IMR-90 (cell line): ENCODE data around the gene PIP4K2B. TPM values are rescaled to one million over a fixed set of nuclear protein-coding genes. Genes with fewer than 3 reads are reported as not detected.

Source experiments
- ATAC-seq: fragments of 200-7000 bp; cut with Tn5 transposase; 2 replicates; pipeline ENCODE4 v1.9.1; 2020; ENCODE audit warnings: low read depth, mild to moderate bottlenecking, moderate library complexity
- BruUV-seq: library from RNA; stranded (reverse); fragments of 400-500 nt; replicated peaks from 2 replicates; lab custom pipeline; 2021; lab: Mats Ljungman, UMichigan
- CTCF ChIA-PET: fragments of 300-600 bp; formaldehyde crosslinking; extraction: SDS; loops from one replicate; lab custom pipeline; 2021; ENCODE audit warnings: antibody characterized with exemption; lab: Yijun Ruan, JAX
- POLR2A ChIA-PET: fragments of 300-600 bp; sonication (Branson Sonifier 250); formaldehyde crosslinking; loops from one replicate; lab custom pipeline; 2022; ENCODE audit warnings: antibody characterized with exemption; ENCODE audit not compliant: unreplicated experiment; lab: Charles Lee
- DNase-seq: peaks from one replicate; pipeline ENCODE4 v3.0.0; 2013
- H2AFZ ChIP-seq: replicated peaks from 2 replicates; pipeline ENCODE3; 2013; ENCODE audit warnings: low read length, mild to moderate bottlenecking; ENCODE audit not compliant: poor library complexity
- H2AK5ac ChIP-seq: 2 replicates; pipeline ENCODE4 v1.6.1; 2013; ENCODE audit warnings: low read depth, low read length, inconsistent platforms
- H2AK9ac ChIP-seq: replicated peaks from 2 replicates; pipeline ENCODE3; 2013; ENCODE audit warnings: mild to moderate bottlenecking, low read depth, low read length, moderate library complexity; ENCODE audit not compliant: poor library complexity
- H2BK120ac ChIP-seq: 2 replicates; pipeline ENCODE4 v1.6.1; 2013; ENCODE audit warnings: low read depth, low read length, inconsistent platforms
- H2BK15ac ChIP-seq: 3 replicates; pipeline ENCODE4 v1.6.1; 2013; ENCODE audit warnings: low read depth, low read length, inconsistent platforms
- H2BK20ac ChIP-seq: 2 replicates; pipeline ENCODE4 v1.6.1; 2013; ENCODE audit warnings: low read depth, mild to moderate bottlenecking, inconsistent platforms, low read length, moderate library complexity
- H2BK5ac ChIP-seq: 2 replicates; pipeline ENCODE4 v1.6.1; 2013; ENCODE audit warnings: mild to moderate bottlenecking, low read depth, low read length, inconsistent platforms; ENCODE audit not compliant: poor library complexity, severe bottlenecking
- H3K14ac ChIP-seq: replicated peaks from 2 replicates; pipeline ENCODE4 v1.6.1; 2013; ENCODE audit warnings: low read depth, low read length, inconsistent platforms
- H3K18ac ChIP-seq: 2 replicates; pipeline ENCODE4 v1.6.1; 2013; ENCODE audit warnings: low read depth, low read length, control low read depth
- H3K23ac ChIP-seq: 2 replicates; pipeline ENCODE4 v1.6.1; 2013; ENCODE audit warnings: low read depth, low read length, inconsistent platforms
- H3K27ac ChIP-seq: 2 replicates; pipeline ENCODE4 v1.5.1; 2013; ENCODE audit warnings: mild to moderate bottlenecking, control low read depth, low read length; ENCODE audit not compliant: insufficient read depth
- H3K27me3 ChIP-seq: 2 replicates; pipeline ENCODE4 v1.6.1; 2013; ENCODE audit warnings: low read length; ENCODE audit not compliant: control insufficient read depth, insufficient read depth
- H3K36me3 ChIP-seq: 2 replicates; pipeline ENCODE4 v1.6.1; 2013; ENCODE audit warnings: low read length, mixed read lengths; ENCODE audit not compliant: control insufficient read depth, insufficient read depth
- H3K4ac ChIP-seq: 2 replicates; pipeline ENCODE4 v1.6.1; 2013; ENCODE audit warnings: low read depth, low read length, inconsistent platforms
- H3K4me1 ChIP-seq: 2 replicates; pipeline ENCODE4 v1.6.1; 2013; ENCODE audit warnings: low read length, mixed read lengths; ENCODE audit not compliant: control insufficient read depth, insufficient read depth
- H3K4me2 ChIP-seq: 2 replicates; pipeline ENCODE4 v1.6.1; 2013; ENCODE audit warnings: low read depth, mild to moderate bottlenecking, control low read depth, low read length, moderate library complexity
- H3K4me3 ChIP-seq: 2 replicates; pipeline ENCODE4 v1.5.1; 2013; ENCODE audit warnings: low read depth, mild to moderate bottlenecking, control low read depth, low read length, moderate library complexity; ENCODE audit not compliant: insufficient read depth
- H3K56ac ChIP-seq: 2 replicates; pipeline ENCODE4 v1.6.1; 2013; ENCODE audit warnings: low read length, inconsistent platforms; ENCODE audit not compliant: insufficient read depth; ENCODE audit errors: extremely low read depth
- H3K79me1 ChIP-seq, 2 experiments: 2 replicates each; pipeline ENCODE4 v1.6.1; 2013; ENCODE audit warnings: low read length in 2 of 2, inconsistent platforms in 1 of 2, low read depth in 1 of 2
- H3K9ac ChIP-seq: 2 replicates; pipeline ENCODE4 v1.6.1; 2013; ENCODE audit warnings: low read depth, low read length, control low read depth
- H3K9me1 ChIP-seq: 2 replicates; pipeline ENCODE4 v1.6.1; 2013; ENCODE audit warnings: low read length, inconsistent platforms; ENCODE audit not compliant: insufficient read depth
- H3K9me3 ChIP-seq: 2 replicates; pipeline ENCODE4 v1.6.1; 2013; ENCODE audit warnings: low read length; ENCODE audit not compliant: control insufficient read depth, insufficient read depth
- H4K20me1 ChIP-seq: 2 replicates; pipeline ENCODE4 v1.6.1; 2013; ENCODE audit warnings: low read length, inconsistent platforms; ENCODE audit not compliant: insufficient read depth
- H4K5ac ChIP-seq: 2 replicates; pipeline ENCODE4 v1.6.1; 2013; ENCODE audit warnings: mild to moderate bottlenecking, low read depth, low read length, control low read depth
- H4K8ac ChIP-seq, 2 experiments: 2 replicates each; pipeline ENCODE4 v1.6.1; 2013; ENCODE audit warnings: low read depth in 2 of 2, low read length in 2 of 2, control low read depth in 1 of 2, inconsistent platforms in 1 of 2
- H4K91ac ChIP-seq: 2 replicates; pipeline ENCODE4 v1.6.1; 2013; ENCODE audit warnings: low read depth, low read length, inconsistent platforms; ENCODE audit not compliant: insufficient read depth
- BHLHE40 ChIP-seq: fragments of 150-350 bp; IDR thresholded peaks from 2 replicates; pipeline ENCODE4 v1.6.1; 2016; ENCODE audit warnings: mild to moderate bottlenecking, low read depth, low read length
- CEBPB ChIP-seq: IDR thresholded peaks from 2 replicates; pipeline ENCODE4 v1.6.1; 2012; ENCODE audit warnings: low read depth, low read length, improper control_type of control experiment
- CHD1 ChIP-seq: IDR thresholded peaks from 2 replicates; pipeline ENCODE4 v1.6.1; 2012; ENCODE audit warnings: low read depth, low read length, improper control_type of control experiment
- CTCF ChIP-seq: conservative IDR thresholded peaks from 2 replicates; pipeline ENCODE4 v1.5.1; 2012; ENCODE audit warnings: mild to moderate bottlenecking, low read depth, low read length, improper control_type of control experiment
- ELK1 ChIP-seq: fragments of 150-350 bp; IDR thresholded peaks from 2 replicates; pipeline ENCODE4 v1.6.1; 2016; ENCODE audit warnings: low read depth, mild to moderate bottlenecking, low read length, moderate library complexity, borderline replicate concordance
- FOS ChIP-seq: fragments of 150-350 bp; IDR thresholded peaks from 2 replicates; pipeline ENCODE4 v1.6.1; 2016; ENCODE audit warnings: low read depth, low read length
- MAFK ChIP-seq: IDR thresholded peaks from 2 replicates; pipeline ENCODE4 v1.6.1; 2012; ENCODE audit warnings: low read depth, low read length, improper control_type of control experiment
- MAZ ChIP-seq: IDR thresholded peaks from 2 replicates; pipeline ENCODE4 v1.6.1; 2012; ENCODE audit warnings: low read depth, mild to moderate bottlenecking, low read length, improper control_type of control experiment, moderate library complexity, borderline replicate concordance
- MXI1 ChIP-seq: IDR thresholded peaks from 2 replicates; pipeline ENCODE4 v1.6.1; 2012; ENCODE audit warnings: low read depth, mild to moderate bottlenecking, low read length, moderate library complexity, borderline replicate concordance
- NFE2L2 ChIP-seq: fragments of 150-350 bp; IDR thresholded peaks from 2 replicates; pipeline ENCODE4 v1.6.1; 2016; ENCODE audit warnings: low read depth, mild to moderate bottlenecking, low read length
- POLR2A ChIP-seq: IDR thresholded peaks from 2 replicates; pipeline ENCODE4 v1.6.1; 2012; ENCODE audit warnings: mild to moderate bottlenecking, low read depth, low read length
- RAD21 ChIP-seq: IDR thresholded peaks from 2 replicates; pipeline ENCODE4 v1.6.1; 2012; ENCODE audit warnings: low read length, improper control_type of control experiment
- RCOR1 ChIP-seq: IDR thresholded peaks from 2 replicates; pipeline ENCODE4 v1.6.1; 2012; ENCODE audit warnings: mild to moderate bottlenecking, low read length, improper control_type of control experiment; ENCODE audit not compliant: insufficient replicate concordance
- RFX5 ChIP-seq: IDR thresholded peaks from 2 replicates; pipeline ENCODE4 v1.8.0; 2012; ENCODE audit warnings: low read depth, mild to moderate bottlenecking, low read length, moderate library complexity
- SMC3 ChIP-seq: fragments of 150-350 bp; IDR thresholded peaks from 2 replicates; pipeline ENCODE4 v1.6.1; 2016; ENCODE audit warnings: low read depth, mild to moderate bottlenecking, antibody characterized with exemption, low read length, moderate library complexity
- WGBS, 2 experiments: methylation state at CpG; one replicate each; pipeline versions ENCODE4 v1.1.5 to v1.1.7; 2013; ENCODE audit warnings: missing lambda C conversion rate in 2 of 2; ENCODE audit not compliant: insufficient read length in 1 of 2; ENCODE audit errors: extremely low coverage in 2 of 2; 5-methylcytosine and 5-hydroxymethylcytosine counted together
- dilution Hi-C: fragments of 300-500 bp; cut with HindIII; formaldehyde crosslinking; loops from one replicate; pipeline ENCODE4 v1.14.3; 2018; ENCODE audit warnings: low sequenced_read_pairs; ENCODE audit not compliant: unreplicated experiment
- in situ Hi-C: fragments of 300-500 bp; cut with MboI; formaldehyde crosslinking; loops from 3 replicates; pipeline ENCODE4 v1.14.3; 2019; ENCODE audit warnings: low sequenced_read_pairs, inconsistent platforms, mixed read lengths
- intact Hi-C: fragments of 100-400 bp; cut with micrococcal nuclease; formaldehyde crosslinking; loops from 2 replicates; pipeline ENCODE4 v1.10.0; 2022
- polyA plus RNA-seq, 3 experiments: library from polyadenylated mRNA; depleted of rRNA; stranded (reverse); fragments of >200 nt; gene quantifications; 2 replicates each; pipeline ENCODE4 v1.2.3, GENCODE V29; 2012; ENCODE audit warnings: low replicate concordance in 1 of 3
- total RNA-seq: library from RNA; depleted of rRNA; stranded (reverse); fragments of >200 nt; gene quantifications from 2 replicates; pipeline ENCODE4 v1.2.3, GENCODE V29; 2012
- TF ChIP-seq, protein P1 (sequence below): fragments of 150-350 bp; IDR thresholded peaks from 2 replicates; pipeline ENCODE4 v1.6.1; 2017; ENCODE audit warnings: mild to moderate bottlenecking, antibody characterized with exemption, low read length, low read depth

Gene PIP4K2B
- total and polyA plus RNA-seq, 2 of the 4 experiments (the other 2 are of a cell fraction), result 40.0 to 40.2 TPM

GRCh38 chr17:38797828-38798227, 1.5 kb downstream of the PIP4K2B start:
- Histone ChIP-seq H2AK9ac (peak overlapping the region; percentile 65), H3K27me3 (no peaks in the 10 kb centered on the region), H2BK20ac (no peak overlapping the region), H3K18ac (no peak overlapping the region), H4K8ac (no peak overlapping the region), H3K56ac (peak overlapping the region; percentile 35; the same call in 1 of the 2 replicates), H3K79me1 (peaks cover 11 to 53% of the 10 kb centered on the region in 2 experiments; a peak in 3 of 4 replicates), H3K27ac (peak overlapping the region; percentile 30; the same call in 1 of the 2 replicates), H3K9ac (peak overlapping the region; percentile 69), H3K4me2 (peak overlapping the region; percentile 98), H4K91ac (no peak overlapping the region), H4K5ac (no peak overlapping the region), H2AFZ (no peak overlapping the region), H3K9me3 (no peaks in the 10 kb centered on the region), H3K4me3 (peak overlapping the region; percentile 61; the same call in 1 of the 2 replicates), H3K36me3 (peaks cover 21% of the 10 kb centered on the region), H3K14ac (peak overlapping the region; percentile 59), H3K23ac (peak overlapping the region; percentile 92), H3K4ac (peak overlapping the region; percentile 81; the same call in 1 of the 2 replicates), H3K9me1 (peaks cover 23% of the 10 kb centered on the region), H2BK15ac (no peak overlapping the region), H4K20me1 (peaks cover 36% of the 10 kb centered on the region), H2BK120ac (no peak overlapping the region), H2BK5ac (peak overlapping the region; percentile 28), H2AK5ac (peak overlapping the region; percentile 57), H3K4me1 (peaks cover 13% of the 10 kb centered on the region)
- intact Hi-C loops (loop anchor here (5.0 kb wide), 1 partner anchor 444 kb away; no protein-coding TSS in a partner anchor), in situ Hi-C loops (no loop called here), dilution Hi-C loops (no loop called here)
- ChIA-PET CTCF (no interaction called here), POLR2A (no interaction called here)
- DNase-seq, result peak; percentile 18
- ATAC-seq, result no peak
- TF ChIP-seq MXI1, result no peak
- TF ChIP-seq MAZ, result no peak
- TF ChIP-seq CHD1, result no peak
- TF ChIP-seq FOS, result no peak
- TF ChIP-seq POLR2A, result no peak
- TF ChIP-seq BHLHE40, result no peak
- TF ChIP-seq CTCF, result no peak
- TF ChIP-seq RAD21, result no peak
- TF ChIP-seq CEBPB, result no peak
- TF ChIP-seq SMC3, result no peak
- no peak for TF ChIP-seq RFX5
- TF ChIP-seq NFE2L2, result no peak
- TF ChIP-seq, protein P1, sequence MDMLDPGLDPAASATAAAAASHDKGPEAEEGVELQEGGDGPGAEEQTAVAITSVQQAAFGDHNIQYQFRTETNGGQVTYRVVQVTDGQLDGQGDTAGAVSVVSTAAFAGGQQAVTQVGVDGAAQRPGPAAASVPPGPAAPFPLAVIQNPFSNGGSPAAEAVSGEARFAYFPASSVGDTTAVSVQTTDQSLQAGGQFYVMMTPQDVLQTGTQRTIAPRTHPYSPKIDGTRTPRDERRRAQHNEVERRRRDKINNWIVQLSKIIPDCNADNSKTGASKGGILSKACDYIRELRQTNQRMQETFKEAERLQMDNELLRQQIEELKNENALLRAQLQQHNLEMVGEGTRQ, result no peak
- no peak for TF ChIP-seq ELK1
- TF ChIP-seq MAFK, result no peak
- no peak for TF ChIP-seq RCOR1
- 90% methylated on average over 5 of the region's 6 CpGs; no CpG with 5 or more reads in 1 of the 2 experiments for WGBS, 2 experiments
- no TSS peak for BruUV-seq
